ENCODE results near the gene NLN.
A peak's percentile ranks its signal among the peaks of the same experiment; 100 is the strongest.
"Not testable (repeated sequence)": the region's sequence is repeated elsewhere in the genome, so short reads cannot be mapped to it uniquely, and the experiment has no call there.

NLN gene

DNA sequence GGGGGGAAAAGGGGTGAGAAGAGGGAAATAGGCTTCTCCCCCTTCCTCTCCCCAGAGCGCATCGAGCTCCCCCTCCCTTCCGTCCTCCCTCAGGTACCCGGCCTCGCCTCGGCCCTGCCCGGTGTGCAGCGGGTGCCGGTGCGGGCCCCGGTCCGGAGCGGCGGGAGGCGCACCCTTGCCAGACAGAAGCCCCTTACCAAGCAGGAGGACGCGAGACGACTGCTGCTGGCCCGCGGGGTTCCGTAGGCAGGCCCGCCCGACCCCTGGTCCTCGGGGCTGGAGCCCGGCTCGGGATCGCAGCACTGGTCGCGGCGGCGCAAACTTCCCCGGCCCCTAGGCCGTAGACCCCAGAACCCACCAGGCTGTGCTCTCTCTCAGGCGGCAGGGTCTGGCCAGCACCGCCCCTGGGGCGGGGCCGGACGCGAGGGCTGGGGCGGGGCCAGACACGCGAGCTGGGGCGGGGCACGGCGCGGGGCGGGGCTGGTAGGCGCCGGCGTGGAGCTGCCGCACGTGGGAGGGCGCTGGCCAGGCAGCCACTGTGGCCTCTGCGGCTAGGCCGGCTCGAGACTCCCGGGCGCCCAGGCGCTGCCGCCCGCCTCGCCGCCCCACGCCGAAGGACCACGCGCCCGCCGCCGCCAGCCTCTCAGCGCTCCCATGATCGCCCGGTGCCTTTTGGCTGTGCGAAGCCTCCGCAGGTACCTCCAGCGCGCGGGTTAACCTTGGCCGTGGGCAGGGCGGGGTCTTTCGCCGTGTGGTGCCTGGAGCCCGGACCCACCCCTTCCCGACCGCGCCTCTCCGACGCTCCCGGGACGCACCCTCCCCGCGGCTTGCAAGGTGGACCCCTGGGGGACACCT lies at the start of gene NLN, which contains the start of gene SGTB:
Gene NLN, plus strand, starts transcription at position 486 of the 855 bp plus-strand sequence. Its CDS starts 169 bp downstream, at position 655.
Gene SGTB, minus strand, starts transcription at position 390 of the 855 bp plus-strand sequence. CDS start 1,302 bp downstream, outside the sequence.
- DNase-seq (ENCODE audit: low read depth): peak; percentile 70

DNA sequence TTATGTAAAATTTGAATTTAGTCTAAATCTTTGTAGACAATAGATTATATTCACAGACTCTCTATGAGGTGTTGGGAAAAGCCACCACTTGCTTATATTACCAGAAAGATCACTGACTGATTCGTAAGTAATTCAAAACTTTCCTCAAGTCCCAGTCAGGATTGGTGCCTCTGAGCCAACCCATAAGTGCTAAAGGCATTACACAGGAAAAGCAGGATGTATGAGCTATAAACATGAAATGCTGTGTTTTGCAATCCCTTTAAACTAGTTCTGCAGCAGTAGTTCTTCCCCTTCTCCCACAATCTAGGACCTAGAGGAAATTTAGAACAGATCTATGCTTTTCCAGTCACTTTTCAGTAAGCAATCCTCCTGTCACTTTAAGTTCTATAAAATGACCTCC lies 49.2 kb upstream of the NLN start:
- DNase-seq (ENCODE audit: low read depth): no peak

GRCh38 chr5:65674749-65675148 lies 47.3 kb upstream of the NLN start:
- no peak for DNase-seq (ENCODE audit: low read depth)

DNA sequence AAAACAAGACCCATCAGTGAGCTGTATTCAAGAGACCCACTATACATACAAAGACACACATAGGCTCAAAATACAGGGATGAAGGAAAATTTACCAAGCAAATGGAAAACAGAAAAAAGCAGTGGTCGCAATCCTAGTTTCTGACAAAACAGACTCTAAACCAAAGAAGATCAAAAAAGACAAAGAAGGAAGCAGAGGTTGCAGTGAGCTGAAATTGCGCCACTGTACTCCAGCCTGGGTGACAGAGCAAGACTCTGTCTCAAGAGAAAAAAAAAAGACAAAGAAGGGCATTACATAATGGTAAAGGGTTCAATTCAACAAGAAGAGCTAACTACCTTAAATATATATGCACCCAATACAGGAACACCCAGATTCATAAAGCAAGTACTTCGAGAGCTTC lies 45.9 kb upstream of the NLN start:
- DNase-seq (ENCODE audit: low read depth): not testable (repeated sequence)

- DNase-seq (ENCODE audit: low read depth): no peak
Measured at GRCh38 chr5:65682148-65682547, 39.9 kb upstream of the NLN start.

GRCh38 chr5:65693121-65693520 lies 28.9 kb upstream of the NLN start:
- no peak for DNase-seq (ENCODE audit: low read depth)

- DNase-seq (ENCODE audit: low read depth): no peak
Measured at GRCh38 chr5:65695162-65695755, 26.7 kb upstream of the NLN start.

- DNase-seq (ENCODE audit: low read depth): no peak
Measured at GRCh38 chr5:65695896-65696295, 26.1 kb upstream of the NLN start.

DNA sequence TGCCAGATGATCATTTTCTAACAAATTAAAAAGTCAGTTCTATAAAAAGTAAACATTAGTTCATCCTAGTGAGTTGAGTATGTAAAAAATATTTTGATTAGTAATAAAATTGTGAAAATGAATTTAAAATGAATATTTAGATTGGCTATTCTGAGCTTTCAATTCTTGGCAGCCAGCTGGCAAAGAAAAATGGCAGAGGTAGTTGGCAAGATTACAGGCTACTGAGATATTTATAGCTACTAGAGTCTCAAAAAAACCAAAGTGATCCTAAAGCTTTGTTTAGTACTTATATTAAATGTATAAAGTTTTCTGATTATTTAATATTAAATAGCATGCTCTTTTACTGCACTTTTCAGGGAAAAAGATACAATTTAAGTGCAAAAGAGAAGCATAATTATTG lies 25.1 kb upstream of the NLN start:
- DNase-seq (ENCODE audit: low read depth): no peak

DNA sequence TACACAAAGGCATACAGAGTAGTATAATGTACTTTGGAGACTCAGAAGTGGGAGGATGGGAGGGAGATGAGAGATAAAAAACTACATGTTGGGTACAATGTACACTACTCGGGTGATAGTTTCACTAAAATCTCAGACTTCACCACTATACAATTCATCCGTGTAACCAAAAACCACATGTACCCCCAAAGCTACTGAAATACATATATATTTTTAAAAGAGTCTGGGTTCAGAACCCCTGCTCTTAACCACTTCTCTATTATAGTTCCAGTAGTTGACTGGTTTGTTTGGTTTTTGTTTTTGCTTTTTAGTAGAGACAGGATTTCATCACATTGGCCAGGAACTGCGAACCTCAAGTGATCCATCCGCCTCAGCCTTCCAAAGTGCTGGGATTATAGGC lies 22.7 kb upstream of the NLN start:
- no peak for DNase-seq (ENCODE audit: low read depth)

- DNase-seq (ENCODE audit: low read depth): no peak
Measured at GRCh38 chr5:65702036-65702435, 20.0 kb upstream of the NLN start.

GRCh38 chr5:65704621-65705239 lies 17.3 kb upstream of the NLN start:
- DNase-seq (ENCODE audit: low read depth): no peak

GRCh38 chr5:65707663-65708062 lies 14.3 kb upstream of the NLN start:
- DNase-seq (ENCODE audit: low read depth): no peak

DNA sequence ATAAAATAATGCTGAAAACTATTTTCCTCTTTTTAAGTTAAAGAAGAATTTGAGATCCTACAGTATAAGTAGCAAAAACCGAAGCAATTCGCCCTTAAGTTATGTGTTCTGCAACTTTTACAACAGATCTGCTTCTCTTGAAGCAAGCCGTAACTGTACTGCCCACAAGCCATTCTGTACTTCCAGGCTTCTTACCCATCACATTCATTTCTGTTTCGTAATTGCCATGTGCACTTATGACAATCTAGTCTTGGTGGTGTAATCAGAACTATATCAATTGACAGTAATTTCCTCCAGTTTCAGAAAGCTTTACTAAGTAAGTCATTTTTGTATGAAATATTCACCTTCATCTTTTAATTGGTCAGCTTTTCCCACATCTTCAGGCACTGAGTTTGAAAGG lies 13.9 kb upstream of the NLN start:
- DNase-seq (ENCODE audit: low read depth): no peak

DNA sequence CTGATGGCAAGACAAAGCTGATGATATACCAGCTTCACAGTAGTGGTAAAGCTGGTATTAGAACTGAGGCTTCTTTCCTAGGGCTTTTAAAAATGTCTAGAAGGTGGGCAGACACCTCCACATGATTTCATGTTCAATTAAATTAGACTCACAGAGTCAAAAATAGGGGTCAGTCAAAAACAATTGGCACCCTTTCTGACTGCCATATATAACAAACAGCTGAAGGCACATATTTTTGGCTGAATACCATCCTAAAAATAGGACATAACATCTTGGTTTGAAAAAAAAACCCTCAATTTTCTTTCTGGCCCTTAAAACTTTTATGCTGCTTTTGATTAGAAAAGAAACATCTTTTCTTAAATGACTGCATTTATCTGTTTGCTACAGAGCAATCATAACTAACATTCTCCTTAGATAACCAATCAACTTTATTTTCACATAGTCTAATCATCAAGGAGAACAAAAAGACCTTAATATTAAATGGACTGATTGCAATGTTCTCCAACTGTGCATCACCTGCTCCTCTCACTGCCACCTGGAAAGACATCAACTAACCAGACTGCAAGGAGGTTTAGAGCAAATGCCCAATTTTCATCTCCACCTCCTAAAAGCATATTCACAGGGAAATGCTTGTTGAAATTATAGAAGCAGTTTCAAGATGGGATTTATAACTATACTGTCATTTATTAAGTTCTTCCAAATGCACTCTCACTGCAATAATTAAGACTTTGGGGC lies 3.3 kb upstream of the NLN start:
- DNase-seq (ENCODE audit: low read depth): no peak

DNA sequence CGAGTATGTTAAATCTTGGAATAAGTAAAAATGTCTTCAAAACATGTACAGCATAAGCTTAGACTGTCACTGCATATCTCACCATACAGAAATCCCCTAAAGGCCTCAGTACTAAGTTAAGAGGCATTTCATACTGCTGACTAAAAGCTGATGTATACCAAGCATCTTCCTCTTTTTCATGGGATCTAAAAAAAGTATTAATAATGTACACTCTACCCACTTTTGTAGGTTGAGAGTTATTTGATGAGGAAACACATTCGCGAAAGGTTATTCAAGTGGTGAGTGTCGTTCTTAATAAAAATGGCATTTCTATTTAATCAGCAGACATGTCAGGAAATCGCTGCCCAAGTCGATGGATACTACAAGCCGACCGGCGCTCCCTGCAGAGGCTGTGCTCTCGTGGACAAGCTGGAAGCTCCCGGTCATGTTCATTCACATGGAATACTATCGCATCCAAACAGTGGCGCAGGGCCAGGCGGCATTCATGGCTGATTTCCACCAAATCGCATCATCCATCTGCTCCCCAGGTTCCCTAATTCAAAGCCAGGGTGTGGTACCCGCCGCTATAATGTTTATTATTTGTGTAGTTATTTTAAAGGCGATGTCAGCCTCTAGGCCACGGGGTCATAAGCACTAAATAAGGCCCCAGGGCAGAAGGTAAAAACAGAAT lies 820 bp upstream of the NLN start:
- DNase-seq (ENCODE audit: low read depth): no peak

DNA sequence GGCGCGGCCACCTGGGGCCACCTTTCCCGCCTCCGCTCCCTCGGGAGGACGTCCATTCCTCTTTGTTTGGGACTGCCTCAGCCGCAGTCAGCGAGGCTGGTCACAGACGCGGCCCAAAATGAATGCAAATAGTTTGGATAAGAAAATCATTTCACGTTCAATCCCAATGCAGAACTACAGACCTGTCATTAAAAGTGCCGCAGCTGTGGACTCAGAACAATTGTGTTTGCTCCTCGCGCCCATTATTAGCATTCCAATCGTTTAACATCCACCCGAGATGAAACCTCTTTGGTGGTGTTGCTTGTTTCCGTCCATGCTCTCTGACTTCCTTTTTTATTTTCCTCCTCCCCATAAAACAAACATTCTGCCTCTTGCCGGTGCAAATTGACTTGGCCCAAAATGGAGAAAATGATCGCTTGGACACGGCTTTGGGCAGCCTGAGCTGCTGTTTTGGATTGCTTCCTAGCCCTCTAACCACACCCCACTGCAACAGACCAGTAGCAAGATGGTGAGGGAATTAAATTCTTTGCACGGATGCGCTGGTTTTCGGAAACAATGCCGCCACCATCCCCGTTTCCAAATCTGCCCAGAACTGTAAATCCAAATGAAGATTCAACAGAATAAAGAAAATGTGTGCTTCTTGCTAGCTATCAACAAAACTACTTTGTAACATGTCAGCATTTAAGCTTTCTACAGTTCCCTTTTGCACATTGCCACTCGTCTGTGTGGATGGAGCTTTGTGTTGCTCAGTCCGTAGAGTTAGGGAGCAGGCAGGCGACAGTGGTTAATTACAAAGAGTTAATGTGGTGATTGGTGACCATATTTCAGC lies 784 bp downstream of the NLN start:
- no peak for DNase-seq (ENCODE audit: low read depth)

GRCh38 chr5:65727491-65728156 lies 5.6 kb downstream of the NLN start:
- no peak for DNase-seq (ENCODE audit: low read depth)

DNA sequence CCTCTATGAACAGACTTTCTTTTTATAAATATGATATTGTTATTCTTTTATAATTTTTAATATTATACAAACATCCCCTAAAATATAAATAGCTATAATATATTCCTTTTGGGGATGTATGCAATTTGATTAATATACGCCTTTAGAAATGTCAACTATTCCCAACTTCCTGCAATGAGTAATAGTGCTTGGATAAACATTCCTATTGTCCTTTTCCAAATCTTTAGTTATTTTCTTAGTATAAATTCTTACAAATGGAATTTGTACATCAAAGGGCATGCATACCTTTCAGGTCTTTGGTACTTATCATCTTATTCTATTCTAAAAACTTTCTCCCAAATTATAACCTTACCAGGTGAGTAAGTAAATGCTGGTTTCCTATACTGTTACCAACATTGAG lies 6.2 kb downstream of the NLN start:
- DNase-seq (ENCODE audit: low read depth): no peak

- no peak for DNase-seq (ENCODE audit: low read depth)
Measured at GRCh38 chr5:65730910-65731309, 8.9 kb downstream of the NLN start.

Data from stimulated activated CD8-positive, alpha-beta memory T cell treated with anti-CD3 and anti-CD28 coated beads, Interleukin-12 subunit alpha, Interleukin-12 subunit beta, amount 100 ng/mL, for 1 hour (primary cell).